Stimulated activated CD8-positive, alpha-beta memory T cell treated with anti-CD3 and anti-CD28 coated beads, Interleukin-7, amount 100 ng/mL, for 48 hours (primary cell): ENCODE measurements around the gene SIX5.
"Not testable (repeated sequence)": the region's sequence is repeated elsewhere in the genome, so short reads cannot be mapped to it uniquely, and the experiment has no call there.

Experiments
- DNase-seq, 2 donors: peaks; one replicate each; pipeline ENCODE4 v3.0.0-alpha.2; 2020; ENCODE audit warnings: low read depth in 1 of 2; ENCODE audit errors: extremely low read depth in 1 of 2

Gene SIX5

GRCh38 chr19:45761714-45762113 is 7.3 kb downstream of the SIX5 start:
- no peak for DNase-seq

GRCh38 chr19:45758921-45759320 is 10.1 kb downstream of the SIX5 start:
- DNase-seq = no peak

GRCh38 chr19:45757695-45758094 is 11.4 kb downstream of the SIX5 start:
- no peak for DNase-seq

GRCh38 chr19:45754323-45754722 is 14.7 kb downstream of the SIX5 start:
- DNase-seq = no peak

- no peak for DNase-seq
These were observed 15.5 kb downstream of the SIX5 start for GRCh38 chr19:45753548-45753947.

GRCh38 chr19:45752639-45753038 is 16.4 kb downstream of the SIX5 start:
- DNase-seq = no peak

GRCh38 chr19:45751483-45751882 is 17.6 kb downstream of the SIX5 start:
- DNase-seq = not testable (repeated sequence)

GRCh38 chr19:45747513-45747912 is 21.5 kb downstream of the SIX5 start:
- no peak for DNase-seq

GRCh38 chr19:45746866-45747265 is 22.2 kb downstream of the SIX5 start:
- no peak for DNase-seq

GRCh38 chr19:45745606-45746005 is 23.4 kb downstream of the SIX5 start:
- no peak for DNase-seq

GRCh38 chr19:45742969-45743368 is 26.1 kb downstream of the SIX5 start:
- no peak for DNase-seq

GRCh38 chr19:45739498-45740439 is 29.3 kb downstream of the SIX5 start:
- no peak for DNase-seq

GRCh38 chr19:45733160-45733810 is 35.8 kb downstream of the SIX5 start, which contains the start of gene MEIOSIN:
Gene MEIOSIN (plus strand): TSS chr19:45733439. CDS start chr19:45735377, 1,938 bp downstream.
- no peak for DNase-seq

GRCh38 chr19:45730368-45731288 is 38.4 kb downstream of the SIX5 start, which contains the start of gene FBXO46:
Gene FBXO46 (minus strand): TSS chr19:45730896. CDS start chr19:45713495, 17,401 bp downstream.
- peak; percentile 86 to 97 for DNase-seq

GRCh38 chr19:45729800-45730290 is 39.2 kb downstream of the SIX5 start:
- DNase-seq = peak in 1 of 2 donors; percentile 15

- DNase-seq = not testable (repeated sequence)
These were observed 40.4 kb downstream of the SIX5 start for GRCh38 chr19:45728683-45729082.

- DNase-seq = not testable (repeated sequence)
These were observed 49.0 kb downstream of the SIX5 start for GRCh38 chr19:45720065-45720464.

- DNase-seq = no peak
These were observed 50.9 kb downstream of the SIX5 start for GRCh38 chr19:45717983-45718650.

- DNase-seq = peak; percentile 97 to 98
These were observed 51.7 kb downstream of the SIX5 start for GRCh38 chr19:45717131-45717982.
